ENCODE measurements around the gene SLX9.

SLX9 gene

DNA sequence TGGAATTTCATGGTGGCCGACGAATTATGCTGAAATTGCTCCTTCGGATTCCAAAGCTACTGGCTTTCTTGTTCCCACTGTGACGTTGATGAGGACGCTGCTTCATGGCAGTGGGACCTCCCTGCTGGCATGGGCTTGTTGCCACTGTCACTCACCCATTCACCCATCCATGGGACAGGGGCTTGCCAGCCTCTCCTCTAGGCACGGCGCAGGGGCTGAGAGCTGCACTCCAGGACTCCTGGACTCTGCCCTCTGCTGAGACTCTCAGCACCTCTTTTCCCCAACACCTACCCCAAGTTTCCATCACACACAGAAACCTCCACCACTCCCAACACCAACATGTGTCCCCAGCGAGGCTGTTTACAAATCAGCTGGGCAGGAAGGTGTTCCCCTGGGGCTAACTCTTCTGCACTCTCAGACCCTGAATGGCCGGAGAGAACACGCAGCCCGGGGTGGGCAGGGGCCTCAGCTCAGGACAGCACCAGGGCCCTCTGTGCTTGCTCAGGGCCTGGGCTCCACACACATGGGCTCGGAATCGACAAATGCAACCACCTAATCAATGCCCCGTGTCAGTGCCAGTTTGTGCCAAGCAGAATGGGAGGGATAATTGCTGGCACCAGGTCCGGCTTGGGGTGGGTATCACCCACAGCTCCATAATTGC lies 22.3 kb upstream of the SLX9 start:
- DNase-seq = no peak

DNA sequence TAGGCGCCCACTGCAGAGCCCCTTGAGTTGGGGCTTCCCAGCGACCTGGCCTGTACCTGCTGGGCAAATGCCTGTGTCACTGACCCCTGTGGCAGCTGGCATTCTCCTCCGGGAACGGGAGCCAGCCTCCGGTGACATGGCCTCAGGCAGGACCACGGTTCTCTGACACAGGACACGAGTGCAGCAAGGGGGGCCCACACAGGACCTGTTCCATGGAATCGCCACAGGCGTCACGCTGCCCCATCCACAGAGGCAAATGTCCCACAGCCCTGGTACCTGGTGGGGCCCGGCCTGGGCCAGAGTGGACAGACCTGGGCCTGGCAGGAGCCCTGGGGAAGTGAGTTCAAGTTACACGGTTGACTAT lies 21.7 kb upstream of the SLX9 start:
- no peak for DNase-seq

DNA sequence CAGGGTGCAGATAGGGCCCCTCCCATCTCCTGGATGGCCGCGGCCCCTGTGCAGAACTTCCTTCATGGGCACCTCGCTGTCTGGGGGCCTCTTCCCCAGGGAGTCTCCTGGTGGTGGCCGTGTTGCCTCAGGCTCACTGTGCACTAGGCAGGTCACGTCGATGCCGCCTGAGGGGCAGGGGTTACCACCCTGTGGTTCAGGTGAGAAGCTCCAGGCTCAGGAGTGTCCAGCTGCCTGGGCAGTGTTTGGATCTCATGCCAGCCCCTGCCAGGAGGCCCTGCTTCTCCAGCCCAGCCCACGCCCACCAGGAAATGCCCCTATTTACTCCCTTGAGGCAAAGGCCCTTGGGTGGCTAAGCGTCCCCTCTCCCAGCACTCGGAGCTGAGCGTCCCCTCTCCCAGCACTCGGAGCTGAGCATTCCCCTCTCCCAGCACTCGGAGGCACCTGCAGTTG lies 21.2 kb upstream of the SLX9 start:
- DNase-seq = no peak

DNA sequence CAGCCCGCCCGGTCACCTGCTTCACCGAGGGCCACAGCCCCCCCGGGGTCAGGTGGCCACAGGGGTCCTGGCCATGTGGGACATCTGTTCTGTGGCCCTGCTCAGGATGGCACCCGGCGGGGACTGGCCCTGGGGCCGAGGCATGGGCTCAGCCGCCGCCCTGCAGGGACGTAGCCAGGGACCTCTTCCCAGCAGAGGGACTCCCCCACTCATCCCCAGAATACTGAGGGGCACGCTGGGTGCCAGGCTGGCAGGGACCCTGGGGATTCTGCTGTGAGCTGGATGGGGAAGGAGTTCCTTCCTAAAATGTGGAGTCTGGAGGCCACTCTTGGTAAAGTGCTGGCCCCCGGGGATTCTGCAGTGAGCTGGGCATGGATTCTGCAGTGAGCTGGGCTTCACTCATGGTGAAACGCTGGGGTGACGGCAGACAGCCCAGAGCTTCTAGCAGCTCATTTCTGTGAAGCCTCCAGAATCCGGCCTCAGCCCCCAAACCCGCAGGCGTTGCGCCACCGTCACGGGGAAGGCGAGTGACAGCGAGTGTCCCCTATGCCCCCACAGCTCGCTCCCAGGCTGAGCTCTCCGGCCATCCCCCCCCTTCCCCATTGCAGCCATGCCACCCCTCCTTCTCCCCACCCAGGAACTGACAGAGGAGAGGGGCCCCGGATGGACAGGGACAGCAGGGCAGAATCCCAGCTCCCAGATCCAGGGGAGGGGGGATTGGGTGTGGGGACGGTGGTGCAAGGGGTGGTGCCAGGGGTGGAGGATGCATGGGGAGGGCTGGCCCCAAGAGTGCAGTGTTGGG lies 20.5 kb upstream of the SLX9 start:
- no peak for DNase-seq

DNA sequence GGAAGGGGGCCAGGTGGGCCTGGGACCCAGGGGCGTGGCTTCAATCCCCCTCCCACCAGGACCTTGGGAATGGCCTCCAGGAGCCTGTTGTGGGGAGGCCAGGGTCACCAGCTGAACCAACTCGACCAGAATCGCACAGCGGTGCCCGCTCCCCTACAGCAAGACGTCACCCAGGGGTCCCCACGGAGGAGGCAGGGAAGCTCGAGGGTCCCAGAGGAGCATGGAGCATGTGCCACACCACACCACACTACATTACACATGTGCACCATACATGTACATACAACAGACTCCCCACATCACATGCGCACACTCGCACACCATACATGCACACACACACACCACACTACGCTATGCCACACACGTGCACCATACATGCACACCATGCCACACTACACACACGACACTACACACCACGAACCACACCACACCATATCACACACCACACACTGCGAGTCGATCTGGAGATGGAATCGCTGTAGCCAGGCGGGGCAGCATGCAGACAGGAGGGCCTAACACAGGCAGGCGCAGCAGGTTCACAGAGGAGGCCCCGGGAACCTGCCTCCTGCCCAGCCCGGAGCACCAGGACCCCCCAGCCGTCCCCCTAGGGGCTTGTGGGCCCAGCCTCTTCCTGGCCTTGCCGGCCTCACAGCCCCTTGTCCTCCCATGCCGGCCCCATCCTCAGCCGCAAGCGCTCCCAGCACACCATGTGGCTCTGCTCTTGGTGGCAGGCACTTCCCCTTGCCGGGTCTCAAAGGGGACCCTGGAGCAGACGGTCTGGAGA lies 19.7 kb upstream of the SLX9 start:
- no peak for DNase-seq

DNA sequence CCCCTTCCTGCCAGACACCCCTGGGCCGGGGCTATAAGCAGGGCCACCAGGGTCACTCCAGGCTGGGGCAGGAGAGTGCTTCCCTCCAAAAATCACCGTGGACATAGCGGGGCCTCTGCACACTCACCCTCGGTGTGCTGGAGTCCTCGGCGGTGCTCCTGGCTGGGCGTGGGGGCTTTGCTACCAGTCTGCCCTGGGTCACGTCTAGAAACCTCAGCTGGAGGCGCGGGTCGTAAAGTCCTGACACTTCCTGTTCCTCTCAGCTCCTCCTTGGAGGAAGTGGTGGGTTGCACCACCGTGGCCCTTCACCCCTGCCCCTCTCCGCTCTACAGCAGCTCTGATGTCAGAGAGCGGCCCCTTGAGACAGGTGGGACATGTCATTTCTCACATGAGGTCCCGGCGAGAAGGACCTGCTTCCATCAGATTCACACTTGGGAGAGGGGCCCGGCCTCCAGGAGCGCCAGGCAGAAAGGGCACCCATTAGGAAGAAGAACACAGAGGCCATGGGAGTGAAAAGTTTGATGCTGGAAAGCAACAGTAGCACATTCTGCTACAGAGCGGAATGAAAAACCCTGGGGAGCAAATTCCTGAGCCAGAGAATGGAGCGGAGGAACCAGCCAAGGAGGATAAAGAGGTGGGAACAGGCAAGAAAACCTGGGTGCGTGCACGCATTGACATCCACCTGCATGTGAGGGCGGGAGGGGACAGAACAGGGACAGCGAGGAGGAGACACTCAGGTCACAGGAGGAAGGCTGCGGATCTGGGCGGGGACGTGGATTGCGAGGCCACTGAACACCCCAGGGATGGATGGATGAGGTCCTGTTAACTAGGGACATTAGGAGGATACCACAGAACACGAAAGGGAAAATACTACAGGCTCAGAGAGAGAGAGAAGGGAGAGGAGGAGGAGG lies 18.9 kb upstream of the SLX9 start, which contains the start of gene ITGB2:
Gene ITGB2, minus strand, starts transcription at position 206 of the 911 bp plus-strand sequence. CDS start 10,117 bp downstream, outside the sequence.
- no peak for DNase-seq

DNA sequence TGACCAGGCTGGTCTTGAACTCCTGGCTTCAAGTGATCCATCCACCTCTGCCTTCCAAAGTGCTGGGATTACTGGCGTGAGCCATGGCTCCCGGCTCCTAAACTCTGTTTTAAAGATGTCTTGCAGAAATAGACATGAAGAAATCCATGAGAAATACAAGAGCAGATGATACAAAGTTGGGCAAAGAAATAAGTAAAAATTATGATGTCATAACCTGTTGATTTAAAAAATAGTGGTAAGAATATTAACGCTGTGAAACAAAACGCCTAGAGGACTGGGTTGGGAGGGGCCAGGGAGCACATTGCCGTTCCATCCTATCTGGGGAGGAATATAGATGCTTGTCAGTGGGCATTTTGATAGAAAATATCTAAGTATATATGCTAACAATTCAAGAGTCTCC lies 17.9 kb upstream of the SLX9 start:
- DNase-seq = no peak

DNA sequence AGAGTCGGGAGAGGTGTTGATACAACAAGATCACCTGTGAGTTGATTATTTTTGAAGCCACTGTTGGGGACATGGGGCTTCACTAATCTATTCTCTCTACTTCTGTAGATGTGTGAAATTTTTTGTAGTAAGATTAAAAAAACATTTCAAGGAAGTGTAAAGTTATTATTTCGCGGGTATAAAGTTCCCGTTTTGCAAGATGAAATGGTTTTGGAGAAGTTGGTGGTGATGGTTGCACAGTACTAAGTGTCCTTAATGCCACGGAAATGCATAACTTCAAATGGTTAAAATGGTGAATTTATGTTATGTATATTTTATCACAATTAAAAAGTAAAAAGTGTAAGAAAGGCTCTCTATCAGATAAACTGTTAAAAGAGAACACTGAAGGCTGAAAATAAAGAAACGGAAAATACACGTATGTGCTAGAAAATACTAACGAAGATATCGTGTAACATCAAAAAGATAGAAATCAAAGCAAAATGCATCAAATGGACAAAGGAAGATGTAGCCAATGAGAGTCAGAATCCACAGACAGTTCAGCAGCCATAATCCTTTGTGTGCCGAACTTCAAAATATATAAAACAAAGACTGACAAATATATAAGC lies 16.2 kb upstream of the SLX9 start:
- no peak for DNase-seq

DNA sequence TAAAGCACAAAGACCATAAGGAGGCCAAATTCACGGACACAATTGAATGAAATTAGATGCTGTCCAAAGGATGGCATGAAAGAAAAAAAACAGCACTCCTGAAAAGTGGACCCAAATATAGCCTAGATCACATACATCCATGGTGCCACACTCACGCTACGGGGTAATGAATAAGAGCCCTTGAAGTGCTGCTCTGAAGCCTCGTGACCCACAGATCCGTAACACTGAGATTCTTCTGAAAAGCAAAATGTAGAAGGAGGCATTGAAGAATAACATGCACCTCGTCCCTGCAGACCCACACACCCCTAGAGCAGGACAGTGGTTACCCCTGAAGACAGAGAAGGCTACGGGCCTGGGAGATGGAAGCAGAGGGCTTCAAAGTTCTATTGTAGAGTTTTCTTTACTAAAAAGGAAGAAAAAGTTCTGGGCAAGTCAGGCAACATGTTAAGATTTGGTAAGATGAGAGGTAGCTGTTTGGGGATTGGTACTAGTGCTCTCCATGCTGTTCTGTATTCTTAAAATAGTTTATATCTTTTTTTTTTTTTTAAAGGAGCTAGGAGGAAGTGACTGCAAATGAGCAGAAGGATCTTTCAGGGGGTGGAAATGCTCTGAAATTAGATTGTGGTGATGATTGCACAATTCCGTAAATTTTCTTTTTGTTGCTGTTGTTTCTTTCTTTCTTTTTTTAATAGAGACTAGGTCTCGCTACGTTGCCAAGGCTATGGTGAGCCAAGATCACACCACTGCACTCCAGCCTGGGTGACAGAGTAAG lies 15.0 kb upstream of the SLX9 start:
- peak; percentile 71 for DNase-seq

DNA sequence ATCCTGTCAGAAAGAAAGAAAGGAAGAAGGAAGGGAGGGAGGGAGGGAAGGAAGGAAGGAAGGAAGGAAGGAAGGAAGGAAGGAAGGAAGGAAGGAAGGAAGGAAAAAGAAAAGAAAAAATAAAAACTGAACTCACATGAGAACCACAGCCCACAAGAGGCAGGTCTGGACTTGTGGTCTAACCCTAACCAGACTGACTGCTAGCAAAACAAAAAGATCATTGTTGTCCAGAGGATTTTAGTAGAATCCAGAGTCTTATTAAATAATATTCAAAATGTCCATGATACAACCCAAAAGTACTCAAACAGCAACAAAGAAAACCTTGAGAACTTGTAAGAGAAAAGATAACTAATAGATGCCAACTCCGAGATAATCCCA lies 14.5 kb upstream of the SLX9 start:
- no peak for DNase-seq

DNA sequence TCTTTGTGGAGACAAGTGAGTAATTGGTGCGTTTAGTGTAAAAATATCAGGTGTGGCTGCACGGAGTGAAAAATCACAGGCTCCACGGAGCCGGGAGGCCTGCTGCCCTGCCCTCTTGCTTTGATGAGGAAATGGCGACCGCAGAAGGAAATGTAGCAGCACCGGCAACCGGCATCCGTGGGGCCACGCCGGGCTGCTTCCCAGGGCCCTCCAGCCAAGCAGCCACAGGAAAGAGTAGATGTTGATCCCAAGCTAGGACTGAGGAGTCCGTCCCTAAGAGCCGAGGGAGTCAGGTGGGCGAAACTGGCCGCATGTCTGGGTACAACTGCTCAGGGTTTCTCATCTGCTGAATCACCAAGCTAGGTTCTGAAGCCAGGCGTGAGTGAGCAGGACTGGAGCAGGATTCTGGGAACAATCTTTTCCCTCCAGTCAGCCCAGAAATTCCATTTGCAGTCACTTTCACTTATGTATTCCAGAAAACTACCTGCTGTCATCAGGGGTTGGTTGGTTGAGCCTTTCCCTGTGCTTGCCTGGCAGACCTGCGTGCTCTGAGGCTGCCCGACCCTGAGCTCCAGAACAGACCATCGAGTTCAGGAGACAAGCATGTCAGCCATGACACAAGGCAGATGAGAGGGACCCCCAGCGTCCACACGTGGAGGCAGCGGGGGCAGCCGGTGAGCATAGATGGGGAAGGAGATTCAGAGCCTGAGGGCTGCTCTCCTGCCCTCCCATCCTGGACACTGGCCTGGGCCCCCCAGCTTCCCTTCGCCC lies 13.3 kb upstream of the SLX9 start:
- DNase-seq = peak; percentile 44

DNA sequence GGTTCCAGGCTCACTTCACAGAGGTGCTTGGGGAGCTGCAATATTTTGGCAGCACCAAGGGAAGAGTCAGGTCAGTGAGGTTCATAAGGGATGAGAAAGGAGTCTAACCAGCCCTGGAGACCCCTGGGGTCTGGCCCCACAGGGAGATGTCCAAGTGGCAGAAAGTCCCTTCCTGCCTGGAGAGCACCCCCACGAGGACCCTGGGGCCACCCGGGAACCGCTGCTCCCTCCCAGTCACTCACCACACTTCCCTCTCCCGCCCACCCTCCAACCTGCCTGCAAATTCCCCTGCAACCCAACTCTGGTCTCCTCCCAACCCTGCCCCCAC lies 12.6 kb upstream of the SLX9 start:
- no peak for DNase-seq

DNA sequence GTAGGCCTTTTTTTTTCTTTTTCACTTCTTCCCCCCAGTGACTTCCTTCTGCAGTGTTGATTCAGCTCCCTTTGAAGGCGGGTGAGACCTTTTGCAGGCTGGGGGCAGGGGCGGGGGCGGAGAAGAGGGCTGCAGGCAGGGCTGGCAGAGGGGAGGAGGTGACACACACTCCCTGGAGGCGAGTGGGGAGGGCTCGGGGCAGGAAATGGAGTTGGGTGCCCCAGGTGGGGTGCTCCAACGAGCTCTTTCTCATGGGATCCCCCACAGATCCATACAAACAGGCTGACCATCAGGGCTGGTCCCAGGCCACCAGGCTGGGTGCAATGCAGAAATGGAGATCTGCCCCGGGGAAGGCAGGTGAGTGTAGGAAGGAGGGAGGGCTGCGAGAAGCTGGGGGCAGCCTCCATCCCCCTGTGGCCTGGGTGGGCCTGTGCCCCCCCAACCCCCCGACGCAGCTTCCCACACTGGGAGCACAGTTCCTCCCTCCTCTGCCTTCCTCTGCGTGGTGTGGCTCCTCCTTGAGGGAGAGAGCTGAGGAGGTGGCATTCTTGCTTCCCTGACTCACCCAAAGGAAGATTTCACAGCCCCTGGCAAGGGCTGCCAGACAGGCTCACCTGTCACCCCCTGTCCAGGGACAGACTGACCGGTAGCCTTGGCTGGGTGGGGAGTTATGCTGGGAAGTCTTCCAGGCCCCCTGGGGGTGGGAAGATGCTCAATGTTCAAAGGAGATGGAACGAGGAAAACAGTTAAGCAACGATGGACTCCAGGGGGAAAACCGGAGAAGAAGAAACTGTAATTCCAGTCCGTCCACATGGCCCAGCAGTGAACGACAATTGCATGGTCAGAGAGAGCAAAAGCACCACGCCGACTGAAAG lies 12.0 kb upstream of the SLX9 start:
- DNase-seq = peak; percentile 83

DNA sequence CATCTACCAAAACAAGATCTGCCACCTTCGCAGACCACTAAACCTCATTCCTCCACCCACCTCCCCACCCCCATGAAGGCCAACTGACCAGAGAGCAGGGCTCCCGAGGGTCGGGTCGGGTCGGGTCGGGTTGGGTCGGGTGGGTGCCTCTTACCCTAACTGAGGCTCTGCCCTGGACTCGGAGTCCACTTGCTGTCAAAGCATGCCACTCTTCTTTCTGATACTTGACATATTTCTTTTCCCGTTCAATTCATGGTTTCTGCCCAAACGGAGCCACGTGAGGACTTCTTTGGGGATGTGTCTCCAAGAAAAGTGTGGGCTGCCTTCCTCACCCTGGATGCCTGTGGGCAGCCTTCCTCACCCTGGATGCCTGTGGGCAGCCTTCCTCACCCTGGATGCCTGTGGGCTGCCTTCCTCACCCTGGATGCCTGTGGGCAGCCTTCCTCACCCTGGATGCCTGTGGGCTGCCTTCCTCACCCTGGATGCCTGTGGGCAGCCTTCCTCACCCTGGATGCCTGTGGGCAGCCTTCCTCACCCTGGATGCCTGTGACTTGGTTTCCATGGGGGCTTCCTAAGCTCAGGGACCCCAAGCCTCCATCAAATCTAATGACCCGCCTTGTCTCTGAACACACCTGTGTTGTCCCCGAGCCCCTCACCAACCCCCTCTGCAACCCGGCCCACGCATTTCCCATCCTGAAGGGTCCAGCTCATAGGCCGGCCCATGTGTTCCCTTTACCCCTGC lies 11.2 kb upstream of the SLX9 start:
- DNase-seq = peak; percentile 84

DNA sequence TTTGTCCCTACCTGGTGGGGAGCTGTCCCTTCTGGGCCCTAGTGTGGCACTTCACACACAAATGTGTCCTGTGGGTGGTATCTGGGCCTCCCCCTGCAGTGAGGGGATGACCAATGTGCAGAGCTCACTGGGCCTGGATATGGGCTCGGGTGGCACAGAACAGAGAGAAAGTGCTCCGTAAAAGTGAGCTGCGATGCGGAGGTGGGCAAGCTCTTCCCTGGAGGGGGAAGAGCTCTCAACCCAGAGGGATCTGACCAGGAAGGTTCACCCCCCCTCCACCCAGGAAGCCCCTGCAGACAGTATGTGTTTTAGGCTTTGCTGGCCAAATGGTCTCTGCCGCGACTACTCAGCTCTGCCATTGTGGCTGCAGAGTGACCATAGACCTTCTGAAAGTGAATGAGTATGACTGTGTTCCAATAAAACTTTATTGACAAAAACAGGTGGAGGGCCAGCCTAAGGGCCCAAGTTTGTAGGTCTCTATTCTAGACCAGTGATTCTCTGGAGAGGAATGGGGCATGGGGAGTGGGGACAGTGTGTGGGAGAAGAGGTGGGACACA lies 10.5 kb upstream of the SLX9 start:
- no peak for DNase-seq

DNA sequence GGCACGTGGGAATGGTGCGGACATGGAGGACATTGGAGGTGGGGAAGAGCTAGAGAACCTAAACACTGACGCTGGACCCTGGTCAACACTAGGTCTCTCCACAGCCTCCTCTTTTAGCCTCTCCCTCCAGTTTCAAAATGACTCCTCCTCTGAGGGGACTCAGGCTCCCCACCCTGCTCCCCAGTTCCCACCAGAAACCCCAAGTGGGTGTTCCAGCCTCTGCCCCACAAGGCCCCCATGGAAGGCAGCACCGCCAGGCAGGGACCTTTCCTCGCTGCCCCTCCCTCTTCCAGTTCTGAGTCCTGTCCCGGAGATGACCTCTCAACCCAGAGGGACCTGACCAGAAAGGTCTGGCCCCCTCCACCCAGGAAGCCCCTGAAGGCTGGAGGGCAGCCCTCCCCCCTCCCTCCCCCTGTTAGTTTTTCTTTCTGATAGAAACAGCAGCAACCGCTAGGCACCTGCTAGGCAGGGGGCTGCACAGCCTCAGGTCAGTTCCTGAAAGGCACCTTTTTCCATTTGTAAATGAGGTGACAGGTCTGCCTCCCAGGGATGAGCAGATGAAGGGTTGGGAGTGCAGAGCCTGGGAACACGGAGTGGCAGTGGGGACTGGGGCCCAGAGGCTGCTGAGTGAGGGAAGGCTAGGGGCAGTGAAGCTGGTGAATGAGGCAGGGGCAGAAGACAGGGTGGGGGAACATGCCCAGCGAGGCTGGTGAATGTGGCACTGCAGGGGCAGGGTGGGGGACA lies 9.9 kb upstream of the SLX9 start:
- DNase-seq = no peak

DNA sequence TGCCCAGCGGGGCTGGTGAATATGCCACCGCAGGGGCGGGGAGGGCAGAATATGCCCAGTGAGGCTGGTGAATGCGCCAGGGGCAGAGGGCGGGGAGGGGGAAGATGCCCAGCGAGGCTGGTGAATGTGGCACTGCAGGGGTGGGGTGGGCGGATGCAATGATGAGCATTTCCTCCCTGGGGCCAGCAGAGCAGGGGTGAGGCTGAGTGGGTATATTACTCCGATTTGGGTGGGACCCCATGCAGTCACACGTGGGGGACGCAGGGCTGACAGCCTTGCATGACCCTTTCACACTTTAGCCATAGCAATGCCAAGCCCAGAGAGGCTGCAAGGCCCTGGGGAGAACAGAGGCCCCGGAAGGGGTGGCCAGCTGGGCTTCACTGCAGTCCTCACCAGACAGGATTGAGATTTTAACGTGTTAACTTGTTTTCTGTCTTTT lies 9.3 kb upstream of the SLX9 start:
- no peak for DNase-seq

DNA sequence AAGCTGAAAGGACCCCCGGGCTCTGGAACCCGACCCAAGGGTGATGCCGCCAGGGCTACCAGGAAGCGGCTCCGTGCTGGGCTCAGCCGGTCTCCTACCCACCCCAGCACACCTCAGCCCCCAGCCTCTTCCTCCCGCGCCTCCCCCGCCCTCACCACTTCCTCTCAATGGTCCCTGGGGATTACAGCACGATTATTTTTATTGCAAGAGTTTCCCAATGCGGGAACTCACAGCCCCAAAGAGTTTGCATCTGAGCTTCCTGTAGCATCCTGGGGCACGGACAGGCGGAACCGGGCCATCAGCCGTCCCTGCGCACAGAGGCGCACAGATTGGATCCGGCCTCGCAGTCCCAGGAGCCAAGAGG lies 8.7 kb upstream of the SLX9 start:
- peak; percentile 83 for DNase-seq
